ENCODE measurements around the gene PCGF2.

Gene PCGF2

DNA sequence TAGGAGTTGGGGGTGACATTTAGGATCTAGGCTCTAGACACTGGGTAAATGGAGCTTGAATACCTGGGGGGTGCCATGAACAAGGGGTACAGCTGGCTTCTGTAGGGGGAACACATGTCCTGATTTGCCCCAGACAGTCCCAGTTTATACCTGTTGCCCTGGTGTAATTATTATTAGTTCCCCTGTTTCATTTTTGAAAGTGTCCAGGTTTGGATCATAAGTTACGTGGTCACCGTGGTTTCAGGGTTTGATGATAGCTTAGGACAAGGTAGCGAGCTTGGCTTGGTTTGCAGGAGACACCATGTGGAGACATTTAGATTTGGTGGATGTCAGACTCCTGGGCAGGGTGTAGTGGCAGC is 37.6 kb downstream of the PCGF2 start:
- no peak for DNase-seq (ENCODE audit: low read depth)
- H3K4me3 ChIP-seq (ENCODE audit: low read depth, low read length), result no peak overlapping the region
- TF ChIP-seq, protein P1, sequence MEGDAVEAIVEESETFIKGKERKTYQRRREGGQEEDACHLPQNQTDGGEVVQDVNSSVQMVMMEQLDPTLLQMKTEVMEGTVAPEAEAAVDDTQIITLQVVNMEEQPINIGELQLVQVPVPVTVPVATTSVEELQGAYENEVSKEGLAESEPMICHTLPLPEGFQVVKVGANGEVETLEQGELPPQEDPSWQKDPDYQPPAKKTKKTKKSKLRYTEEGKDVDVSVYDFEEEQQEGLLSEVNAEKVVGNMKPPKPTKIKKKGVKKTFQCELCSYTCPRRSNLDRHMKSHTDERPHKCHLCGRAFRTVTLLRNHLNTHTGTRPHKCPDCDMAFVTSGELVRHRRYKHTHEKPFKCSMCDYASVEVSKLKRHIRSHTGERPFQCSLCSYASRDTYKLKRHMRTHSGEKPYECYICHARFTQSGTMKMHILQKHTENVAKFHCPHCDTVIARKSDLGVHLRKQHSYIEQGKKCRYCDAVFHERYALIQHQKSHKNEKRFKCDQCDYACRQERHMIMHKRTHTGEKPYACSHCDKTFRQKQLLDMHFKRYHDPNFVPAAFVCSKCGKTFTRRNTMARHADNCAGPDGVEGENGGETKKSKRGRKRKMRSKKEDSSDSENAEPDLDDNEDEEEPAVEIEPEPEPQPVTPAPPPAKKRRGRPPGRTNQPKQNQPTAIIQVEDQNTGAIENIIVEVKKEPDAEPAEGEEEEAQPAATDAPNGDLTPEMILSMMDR (IDR thresholded peaks at IDR 0.05; ENCODE audit: insufficient read depth, low read depth, low read length, missing control alignments), result no peak

DNA sequence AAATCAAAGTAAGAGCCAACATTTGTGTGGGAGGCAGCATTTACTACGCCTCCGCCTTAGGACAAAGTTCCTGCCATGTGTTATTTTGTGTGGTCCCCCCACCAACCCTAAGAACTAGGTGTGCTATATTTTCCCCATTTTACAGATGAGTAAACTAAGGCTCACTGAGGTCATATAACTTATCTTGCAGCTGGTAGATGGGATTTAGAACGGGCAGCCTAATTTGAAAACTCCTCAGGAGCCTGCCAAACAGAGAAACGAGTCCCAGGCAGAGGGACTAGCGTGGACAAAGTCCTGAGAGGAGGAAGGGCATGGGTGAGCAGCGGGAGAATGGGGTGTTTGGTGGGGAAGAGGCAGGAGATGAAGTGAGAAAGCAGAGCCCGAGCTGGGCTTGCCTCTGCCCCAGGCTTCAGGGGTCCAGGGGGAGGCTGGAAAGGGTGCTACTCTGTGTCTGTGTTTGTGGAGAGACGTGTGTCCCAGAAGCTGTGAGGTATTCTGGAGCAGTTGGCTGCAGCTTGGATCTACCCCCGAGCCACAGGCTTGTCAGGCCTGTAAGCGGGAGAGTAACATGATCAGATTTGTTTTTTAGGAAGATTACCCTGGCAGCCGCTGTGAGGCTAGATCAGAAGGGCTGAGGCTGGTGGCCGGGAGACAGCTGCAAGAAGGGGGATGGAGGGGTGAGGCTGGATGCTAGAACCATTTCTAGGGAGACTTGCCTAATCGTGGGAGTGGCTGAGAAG is 38.1 kb downstream of the PCGF2 start:
- H3K4me3 ChIP-seq (ENCODE audit: low read depth, low read length), result no peak overlapping the region
- TF ChIP-seq, protein P1 (IDR thresholded peaks at IDR 0.05; ENCODE audit: insufficient read depth, low read depth, low read length, missing control alignments), result no peak
- DNase-seq (ENCODE audit: low read depth), result no peak

DNA sequence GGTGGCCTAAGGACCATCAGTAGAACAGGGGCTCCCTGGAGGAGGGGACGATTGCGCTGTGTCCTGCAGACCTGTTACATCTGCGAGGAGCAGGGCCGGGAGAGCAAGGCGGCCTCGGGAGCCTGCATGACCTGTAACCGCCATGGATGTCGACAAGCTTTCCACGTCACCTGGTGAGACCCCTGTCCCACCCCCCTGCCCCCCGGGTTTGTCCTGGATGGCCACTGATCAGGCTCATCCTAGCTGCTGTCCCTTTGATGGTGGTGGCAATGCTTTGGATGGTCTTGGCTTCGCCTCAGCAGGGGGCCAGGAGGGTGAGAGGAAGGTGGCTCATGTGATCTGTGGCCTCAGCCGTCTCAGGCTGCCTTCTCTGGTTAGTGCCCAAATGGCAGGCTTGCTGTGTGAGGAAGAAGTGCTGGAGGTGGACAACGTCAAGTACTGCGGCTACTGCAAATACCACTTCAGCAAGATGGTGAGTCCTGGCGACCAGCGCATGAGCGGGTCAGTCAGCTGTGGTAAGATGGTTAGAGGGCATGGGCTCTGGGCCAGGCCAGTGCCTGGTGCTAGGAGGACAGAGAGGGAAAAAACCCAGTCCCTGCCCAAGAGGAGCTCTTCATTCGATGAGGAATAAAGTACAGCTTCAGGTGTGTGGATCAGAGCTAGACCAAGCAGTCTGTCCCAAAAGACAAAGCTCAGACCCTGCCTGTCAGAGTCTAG is 38.9 kb downstream of the PCGF2 start:
- no peak for DNase-seq (ENCODE audit: low read depth)
- no peak overlapping the region for H3K4me3 ChIP-seq (ENCODE audit: low read depth, low read length)
- TF ChIP-seq, protein P1 (IDR thresholded peaks at IDR 0.05; ENCODE audit: insufficient read depth, low read depth, low read length, missing control alignments), result no peak

DNA sequence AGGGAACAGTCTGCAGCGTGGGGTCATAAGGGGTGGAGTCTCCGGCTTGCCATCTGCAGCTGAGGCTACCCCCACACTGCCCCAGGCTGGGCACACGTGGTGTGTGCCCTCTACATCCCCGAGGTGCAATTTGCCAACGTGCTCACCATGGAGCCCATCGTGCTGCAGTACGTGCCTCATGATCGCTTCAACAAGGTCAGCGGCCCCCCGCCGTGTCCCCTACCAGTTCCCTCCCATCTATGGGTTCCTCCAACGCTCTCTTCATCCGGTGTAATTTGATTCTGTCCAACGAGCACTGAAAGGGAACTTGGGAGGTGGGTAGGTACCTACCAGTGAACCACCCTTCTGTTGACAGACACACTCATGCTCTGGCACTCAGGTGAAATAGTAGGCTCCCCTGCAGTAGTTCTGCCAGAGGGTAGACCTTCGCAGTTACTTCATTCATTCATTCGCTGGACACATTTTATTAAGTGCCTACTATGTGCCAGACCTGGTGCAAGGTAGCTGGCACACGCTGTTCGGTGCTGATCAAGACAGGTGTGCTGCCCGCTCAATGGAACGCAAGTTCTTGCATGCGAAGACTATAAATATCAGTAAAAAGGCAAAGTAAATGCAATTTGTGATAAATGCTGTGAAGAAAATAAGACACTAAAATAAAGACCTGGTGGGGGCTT is 40.3 kb downstream of the PCGF2 start:
- no peak for DNase-seq (ENCODE audit: low read depth)
- no peak overlapping the region for H3K4me3 ChIP-seq (ENCODE audit: low read depth, low read length)
- TF ChIP-seq, protein P1 (IDR thresholded peaks at IDR 0.05; ENCODE audit: insufficient read depth, low read depth, low read length, missing control alignments), result no peak

DNA sequence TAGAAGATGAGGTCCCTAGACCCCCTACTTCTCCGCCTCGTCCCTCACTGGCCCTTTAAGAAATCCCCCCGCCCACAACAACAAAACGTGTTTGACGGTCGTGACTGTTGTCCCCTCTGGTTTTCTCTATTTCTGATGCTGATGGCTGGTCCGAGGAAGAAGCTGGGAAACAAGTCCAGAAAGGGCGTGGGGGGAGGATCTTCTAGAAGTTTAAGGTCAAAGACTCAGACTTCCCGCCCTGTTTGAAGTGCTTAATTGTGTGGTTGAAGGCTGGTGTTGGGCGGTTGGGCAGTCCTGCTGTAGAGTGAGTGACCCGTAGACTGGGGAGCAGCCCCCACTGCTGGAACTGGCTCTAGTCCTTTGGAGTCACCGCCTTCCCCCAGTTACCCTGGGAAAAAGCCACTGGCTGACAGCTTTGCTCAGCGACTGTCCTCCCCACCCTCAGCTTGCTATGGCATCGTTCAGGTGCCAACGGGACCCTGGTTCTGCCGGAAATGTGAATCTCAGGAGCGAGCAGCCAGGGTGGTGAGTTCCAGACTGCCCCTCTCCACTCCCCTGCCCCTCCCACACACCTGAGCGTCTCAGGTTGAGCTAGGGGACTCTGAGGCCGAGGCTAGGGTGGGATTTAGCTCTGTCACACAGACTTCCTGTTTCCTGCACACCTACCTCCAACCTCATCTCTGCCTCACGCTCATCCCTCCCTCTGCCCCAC is 41.5 kb downstream of the PCGF2 start:
- peak; percentile 38 for DNase-seq (ENCODE audit: low read depth)
- H3K4me3 ChIP-seq (ENCODE audit: low read depth, low read length), result peak overlapping the region; percentile 92
- TF ChIP-seq, protein P1 (IDR thresholded peaks at IDR 0.05; ENCODE audit: insufficient read depth, low read depth, low read length, missing control alignments), result no peak

DNA sequence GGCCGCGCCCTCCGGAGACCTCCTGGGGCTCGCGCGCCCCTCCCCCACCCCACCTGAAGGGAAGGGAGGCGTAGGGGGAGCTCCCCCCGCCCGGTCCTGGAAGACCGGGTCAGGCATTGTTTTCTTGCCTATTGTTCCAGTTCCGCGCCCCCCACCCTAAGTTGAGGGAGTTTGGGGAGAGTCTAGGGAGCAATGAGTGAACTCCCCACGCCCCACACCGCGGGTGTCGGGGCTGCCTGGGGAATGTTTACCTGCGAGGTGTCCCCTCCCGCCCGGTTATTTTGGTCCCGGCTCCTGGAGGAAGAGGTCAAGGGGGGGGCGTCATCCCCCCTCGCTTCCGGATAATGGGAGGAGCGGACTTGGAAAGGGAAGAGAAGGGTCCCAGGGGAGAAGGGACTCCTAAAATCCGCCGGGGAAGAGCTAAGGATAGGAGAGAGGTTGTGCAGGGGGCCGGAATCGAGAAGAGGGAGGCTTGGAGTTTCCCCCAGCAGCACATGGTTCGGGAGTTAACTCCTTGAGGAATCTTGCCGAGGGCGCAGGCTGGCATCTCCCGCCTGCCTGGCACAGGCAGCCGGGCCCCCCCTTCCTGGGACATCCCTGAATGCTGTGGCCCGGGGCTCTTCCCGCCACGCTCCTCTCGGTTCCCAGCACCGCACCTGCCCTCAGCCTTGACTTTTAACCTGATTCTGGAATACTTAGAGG is 42.2 kb downstream of the PCGF2 start:
- peak; percentile 33 for DNase-seq (ENCODE audit: low read depth)
- H3K4me3 ChIP-seq (ENCODE audit: low read depth, low read length), result peak overlapping the region; percentile 92
- TF ChIP-seq, protein P1 (IDR thresholded peaks at IDR 0.05; ENCODE audit: insufficient read depth, low read depth, low read length, missing control alignments), result no peak
